ENCODE results near the gene SCN3B.
"Not testable (repeated sequence)": the region's sequence is repeated elsewhere in the genome, so short reads cannot be mapped to it uniquely, and the experiment has no call there.

Gene SCN3B

GRCh38 chr11:123654566-123655081 lies at the start of gene SCN3B:
Gene SCN3B (minus strand): TSS chr11:123654624. CDS start chr11:123653801, 823 bp downstream.
- no peak for DNase-seq (ENCODE audit: low read depth)

- no peak for DNase-seq (ENCODE audit: low read depth)
Measured at GRCh38 chr11:123702696-123703095, 48.3 kb upstream of the SCN3B start.

- no peak for DNase-seq (ENCODE audit: low read depth)
Measured at GRCh38 chr11:123702139-123702538, 47.7 kb upstream of the SCN3B start.

GRCh38 chr11:123700772-123701171 lies 46.3 kb upstream of the SCN3B start:
- DNase-seq (ENCODE audit: low read depth), result no peak

GRCh38 chr11:123698546-123699127 lies 44.2 kb upstream of the SCN3B start:
- no peak for DNase-seq (ENCODE audit: low read depth)

- no peak for DNase-seq (ENCODE audit: low read depth)
Measured at GRCh38 chr11:123696183-123696582, 41.8 kb upstream of the SCN3B start.

GRCh38 chr11:123695231-123695630 lies 40.8 kb upstream of the SCN3B start:
- no peak for DNase-seq (ENCODE audit: low read depth)

- DNase-seq (ENCODE audit: low read depth), result no peak
Measured at GRCh38 chr11:123694551-123694950, 40.1 kb upstream of the SCN3B start.

GRCh38 chr11:123692961-123693360 lies 38.5 kb upstream of the SCN3B start:
- DNase-seq (ENCODE audit: low read depth), result no peak

- no peak for DNase-seq (ENCODE audit: low read depth)
Measured at GRCh38 chr11:123690485-123690884, 36.1 kb upstream of the SCN3B start.

- no peak for DNase-seq (ENCODE audit: low read depth)
Measured at GRCh38 chr11:123684601-123685000, 30.2 kb upstream of the SCN3B start.

- no peak for DNase-seq (ENCODE audit: low read depth)
Measured at GRCh38 chr11:123683428-123684170, 29.2 kb upstream of the SCN3B start.

GRCh38 chr11:123682696-123683410 lies 28.4 kb upstream of the SCN3B start:
- no peak for DNase-seq (ENCODE audit: low read depth)

- DNase-seq (ENCODE audit: low read depth), result no peak
Measured at GRCh38 chr11:123681030-123681429, 26.6 kb upstream of the SCN3B start.

- DNase-seq (ENCODE audit: low read depth), result no peak
Measured at GRCh38 chr11:123678246-123678645, 23.8 kb upstream of the SCN3B start.

- no peak for DNase-seq (ENCODE audit: low read depth)
Measured at GRCh38 chr11:123677510-123677909, 23.1 kb upstream of the SCN3B start.

GRCh38 chr11:123674297-123674696 lies 19.9 kb upstream of the SCN3B start:
- no peak for DNase-seq (ENCODE audit: low read depth)

- DNase-seq (ENCODE audit: low read depth), result no peak
Measured at GRCh38 chr11:123672568-123672967, 18.1 kb upstream of the SCN3B start.

- no peak for DNase-seq (ENCODE audit: low read depth)
Measured at GRCh38 chr11:123671534-123671933, 17.1 kb upstream of the SCN3B start.

- no peak for DNase-seq (ENCODE audit: low read depth)
Measured at GRCh38 chr11:123670081-123670480, 15.7 kb upstream of the SCN3B start.

GRCh38 chr11:123665306-123665705 lies 10.9 kb upstream of the SCN3B start:
- DNase-seq (ENCODE audit: low read depth), result no peak

- DNase-seq (ENCODE audit: low read depth), result not testable (repeated sequence)
Measured at GRCh38 chr11:123659965-123660364, 5.5 kb upstream of the SCN3B start.

- DNase-seq (ENCODE audit: low read depth), result no peak
Measured at GRCh38 chr11:123659311-123659710, 4.9 kb upstream of the SCN3B start.

Measured in stimulated activated CD8-positive, alpha-beta memory T cell treated with anti-CD3 and anti-CD28 coated beads, Interleukin-15, amount 100 ng/mL, for 24 hours (primary cell).